H1 (cell line): ENCODE data around the gene CPHXL. TPM values are rescaled to one million over a fixed set of nuclear protein-coding genes. Genes with fewer than 3 reads are reported as not detected.

Source experiments
- CTCF ChIA-PET: fragments of 300-600 bp; sonication (Branson Sonifier 250); formaldehyde crosslinking; loops from one replicate; lab custom pipeline; 2021; ENCODE audit not compliant: partially characterized antibody; lab: Charles Lee
- POLR2A ChIA-PET: fragments of 300-600 bp; sonication (Branson Sonifier 250); formaldehyde crosslinking; loops from one replicate; lab custom pipeline; 2021; ENCODE audit warnings: inconsistent platforms; ENCODE audit not compliant: partially characterized antibody; lab: Charles Lee
- DNase-seq, 2 experiments: peaks; one replicate each; pipeline versions ENCODE4 v3.0.0 to v3.0.0-alpha.2; 2010 to 2022; ENCODE audit warnings: low spot score in 2 of 2, low read depth in 1 of 2, mixed read lengths in 1 of 2
- FAIRE-seq: peaks from 2 replicates; lab custom pipeline; 2011; peaks lifted over from hg19 to GRCh38; lab: Jason Lieb, UNC
- H2AFZ ChIP-seq: 2 replicates; pipeline ENCODE4 v1.8.1; 2012; ENCODE audit warnings: low read length, inconsistent platforms
- H2AK5ac ChIP-seq: 2 replicates; pipeline ENCODE4 v1.6.1; 2013; ENCODE audit warnings: low read depth, low read length
- H2BK120ac ChIP-seq: replicated peaks from 2 replicates; pipeline ENCODE3; 2013; ENCODE audit warnings: low read depth, low read length, inconsistent platforms
- H2BK12ac ChIP-seq: 2 replicates; pipeline ENCODE4 v1.6.1; 2013; ENCODE audit warnings: low read depth, low read length
- H2BK15ac ChIP-seq: 2 replicates; pipeline ENCODE4 v1.6.1; 2013; ENCODE audit warnings: low read length
- H2BK20ac ChIP-seq: 2 replicates; pipeline ENCODE4 v1.6.1; 2013; ENCODE audit warnings: low read length
- H2BK5ac ChIP-seq: 2 replicates; pipeline ENCODE4 v1.6.1; 2013; ENCODE audit warnings: low read depth, low read length
- H3K14ac ChIP-seq: 2 replicates; pipeline ENCODE4 v1.6.1; 2013; ENCODE audit warnings: inconsistent platforms; ENCODE audit not compliant: insufficient read length
- H3K18ac ChIP-seq: 2 replicates; pipeline ENCODE4 v1.6.1; 2013; ENCODE audit warnings: low read length; ENCODE audit errors: extremely low read depth
- H3K23ac ChIP-seq: 2 replicates; pipeline ENCODE4 v1.6.1; 2013; ENCODE audit warnings: inconsistent platforms; ENCODE audit not compliant: insufficient read length
- H3K23me2 ChIP-seq: 2 replicates; pipeline ENCODE4 v1.6.1; 2013; ENCODE audit warnings: low read depth, low read length
- H3K27ac ChIP-seq: 2 replicates; pipeline ENCODE4 v1.6.1; 2011; ENCODE audit warnings: low read depth, low read length, inconsistent platforms
- H3K27me3 ChIP-seq, 4 experiments: replicated peaks in 1 of 4; 1 replicate in 1 of 4; 2 replicates in 3 of 4; pipeline versions ENCODE4 v1.6.1 to v1.8.1; 2011 to 2013; ENCODE audit warnings: low read length in 3 of 4, mild to moderate bottlenecking in 3 of 4, inconsistent platforms in 2 of 4, mixed read lengths in 2 of 4, moderate library complexity in 1 of 4; ENCODE audit not compliant: control insufficient read depth in 3 of 4, insufficient read depth in 3 of 4; ENCODE audit errors: extremely low read depth in 1 of 4
- H3K36me3 ChIP-seq, 4 experiments: 2 replicates each; pipeline versions ENCODE4 v1.6.1 to v1.8.1; 2011 to 2013; ENCODE audit warnings: mild to moderate bottlenecking in 4 of 4, low read length in 3 of 4, moderate library complexity in 2 of 4, control low read depth in 1 of 4, inconsistent platforms in 1 of 4; ENCODE audit not compliant: insufficient read depth in 4 of 4, control insufficient read depth in 2 of 4
- H3K4ac ChIP-seq: replicated peaks from 2 replicates; pipeline ENCODE3; 2013; ENCODE audit warnings: low read length, low read depth, mixed read lengths, inconsistent platforms; ENCODE audit not compliant: insufficient read length
- H3K4me1 ChIP-seq, 4 experiments: replicated peaks in 1 of 4; 1 replicate in 1 of 4; 2 replicates in 3 of 4; pipeline versions ENCODE4 v1.6.1 to v1.8.1; 2011 to 2013; ENCODE audit warnings: low read length in 3 of 4, inconsistent platforms in 2 of 4, mixed read lengths in 1 of 4; ENCODE audit not compliant: insufficient read depth in 4 of 4, control insufficient read depth in 3 of 4
- H3K4me2 ChIP-seq, 2 experiments: 2 replicates each; pipeline versions ENCODE4 v1.6.1 to v1.8.1; 2011 to 2013; ENCODE audit warnings: low read depth in 2 of 2, low read length in 2 of 2, control low read depth in 1 of 2, inconsistent platforms in 1 of 2, mild to moderate bottlenecking in 1 of 2; ENCODE audit not compliant: insufficient read depth in 1 of 2
- H3K4me3 ChIP-seq, 4 experiments: fragments of 200-600, 300-600 bp in 1 of 4; sonication (generic), shearing (Covaris generic), sonication (Bioruptor Twin) in 1 of 4; 2 replicates each; pipeline versions ENCODE4 v1.5.1 to v1.8.1; 2011 to 2016; ENCODE audit warnings: low read length in 4 of 4, low read depth in 3 of 4, control low read depth in 2 of 4, inconsistent platforms in 2 of 4, mild to moderate bottlenecking in 2 of 4, mixed read lengths in 1 of 4, moderate library complexity in 1 of 4; ENCODE audit not compliant: insufficient read depth in 2 of 4; ENCODE audit errors: extremely low read depth in 1 of 4
- H3K56ac ChIP-seq: replicated peaks from 2 replicates; pipeline ENCODE3; 2013; ENCODE audit warnings: low read depth, mild to moderate bottlenecking, mixed read lengths, low read length, inconsistent platforms; ENCODE audit not compliant: insufficient read length
- H3K79me1 ChIP-seq: 2 replicates; pipeline ENCODE4 v1.6.1; 2013; ENCODE audit warnings: low read depth, low read length, control low read depth
- H3K79me2 ChIP-seq, 2 experiments: 2 replicates each; pipeline versions ENCODE4 v1.6.1 to v1.8.1; 2012 to 2013; ENCODE audit warnings: low read length in 2 of 2, mild to moderate bottlenecking in 2 of 2, inconsistent platforms in 1 of 2; ENCODE audit not compliant: insufficient read depth in 2 of 2, control insufficient read depth in 1 of 2
- H3K9ac ChIP-seq, 4 experiments: replicated peaks in 1 of 4; 1 replicate in 1 of 4; 2 replicates in 3 of 4; pipeline versions ENCODE4 v1.6.1 to v1.8.1; 2011 to 2013; ENCODE audit warnings: low read depth in 3 of 4, low read length in 3 of 4, control low read depth in 2 of 4, mild to moderate bottlenecking in 2 of 4, moderate library complexity in 2 of 4, inconsistent platforms in 1 of 4; ENCODE audit errors: extremely low read depth in 1 of 4
- H3K9me3 ChIP-seq, 2 experiments: 2 replicates each; pipeline versions ENCODE4 v1.6.1 to v1.8.1; 2012 to 2013; ENCODE audit warnings: mild to moderate bottlenecking in 2 of 2, moderate library complexity in 2 of 2, control low read depth in 1 of 2, inconsistent platforms in 1 of 2, low read depth in 1 of 2, low read length in 1 of 2, mixed read lengths in 1 of 2; ENCODE audit not compliant: insufficient read depth in 2 of 2
- H4K20me1 ChIP-seq, 2 experiments: replicated peaks in 1 of 2; 2 replicates each; pipeline versions ENCODE3 to v1.8.1; 2011 to 2013; ENCODE audit warnings: inconsistent platforms in 2 of 2, low read length in 2 of 2, mild to moderate bottlenecking in 1 of 2; ENCODE audit not compliant: insufficient read depth in 2 of 2, control insufficient read depth in 1 of 2
- H4K5ac ChIP-seq: 2 replicates; pipeline ENCODE4 v1.6.1; 2013; ENCODE audit warnings: low read length, low read depth, mixed read lengths, inconsistent platforms; ENCODE audit not compliant: insufficient read length
- H4K8ac ChIP-seq: 2 replicates; pipeline ENCODE4 v1.8.0; 2013; ENCODE audit warnings: mild to moderate bottlenecking, moderate library complexity, low read length, inconsistent platforms; ENCODE audit not compliant: insufficient read depth; ENCODE audit errors: extremely low read depth
- H4K91ac ChIP-seq: replicated peaks from 2 replicates; pipeline ENCODE3; 2013; ENCODE audit warnings: low read length, mixed read lengths, inconsistent platforms; ENCODE audit not compliant: insufficient read length
- CBX5 ChIP-seq: fragments of 300-800, 300-1000 bp; sonication (generic); IDR thresholded peaks from 2 replicates; pipeline ENCODE4 v1.7.1; 2016; ENCODE audit warnings: antibody characterized with exemption, low read length, low read depth
- CREB1 ChIP-seq: IDR thresholded peaks from 2 replicates; pipeline ENCODE4 v1.6.1; 2012; ENCODE audit warnings: inconsistent platforms
- CTCF ChIP-seq, 3 experiments: IDR thresholded peaks; 1 replicate in 2 of 3; 2 replicates in 1 of 3; pipeline versions ENCODE4 v1.5.1 to v1.6.1; 2011; ENCODE audit warnings: low read length in 3 of 3, mild to moderate bottlenecking in 3 of 3, inconsistent platforms in 2 of 3, low read depth in 1 of 3, moderate library complexity in 1 of 3; ENCODE audit not compliant: insufficient read depth in 1 of 3; ENCODE audit errors: control extremely low read depth in 1 of 3
- MAFK ChIP-seq: IDR thresholded peaks from 2 replicates; pipeline ENCODE4 v1.6.1; 2012; ENCODE audit warnings: low read depth, mild to moderate bottlenecking, improper control_type of control experiment, low read length
- TEAD4 ChIP-seq: IDR thresholded peaks from 2 replicates; pipeline ENCODE4 v1.6.1; 2012; ENCODE audit warnings: low read depth, low read length, inconsistent platforms, mixed read lengths
- WGBS, 2 experiments: shearing (Covaris generic) in 1 of 2; methylation state at CpG; one replicate each; pipeline versions ENCODE4 v1.1.6 to v1.1.7; 2013 to 2015; ENCODE audit warnings: low lambda C conversion rate in 2 of 2, mixed read lengths in 2 of 2, inconsistent platforms in 1 of 2, low coverage in 1 of 2, missing lambda C conversion rate in 1 of 2; ENCODE audit not compliant: insufficient replicate concordance in 2 of 2, insufficient coverage in 1 of 2, insufficient read length in 1 of 2; ENCODE audit errors: extremely low coverage in 1 of 2, missing lambda C conversion rate in 1 of 2; 5-methylcytosine and 5-hydroxymethylcytosine counted together
- polyA plus RNA-seq, 7 experiments: library from polyadenylated mRNA; depleted of rRNA in 3 of 7; stranded (reverse) in 5 of 7; unstranded in 2 of 7; fragments of >200 nt in 5 of 7; fragments of 200-250 nt in 2 of 7; gene quantifications; 1 replicate in 5 of 7; 2 replicates in 1 of 7; 4 replicates in 1 of 7; pipeline versions ENCODE4 v1.2.1 to v1.2.3, GENCODE V29; 2011 to 2013; ENCODE audit warnings: missing spikeins in 2 of 7, mixed read lengths in 2 of 7
- total RNA-seq: library from RNA; stranded (reverse); fragmentation: NEBNext Ultra II Directional; extraction: Animal tissue kit (Norgen Biotek cat#: 25700); gene quantifications from 2 replicates; pipeline ENCODE4 v1.2.1, GENCODE V29; 2021

The CPHXL gene
- total and polyA plus RNA-seq, 2 of the 8 experiments (the other 6 are each of a cell fraction or from before 2014, with no cell fraction given): not detected

DNA sequence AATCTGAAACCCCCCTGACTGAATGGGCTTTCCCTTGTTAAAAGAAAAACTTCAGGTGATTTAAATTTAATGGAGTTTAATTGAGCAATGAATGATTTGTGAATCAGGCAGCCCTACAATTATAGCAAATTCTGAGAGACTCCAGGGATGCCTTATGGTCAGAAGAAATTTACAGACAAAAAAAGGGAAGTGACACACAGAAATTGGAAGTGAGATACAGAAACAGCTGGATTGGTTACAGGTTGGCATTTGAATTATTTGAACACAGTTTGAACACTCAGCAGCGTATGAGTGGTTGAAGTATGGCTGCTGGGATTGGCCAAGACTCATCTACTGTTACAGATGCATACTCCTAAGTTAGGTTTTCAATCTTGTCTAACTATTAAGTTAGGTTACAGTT, 19.0 kb upstream of the CPHXL start:
- Histone ChIP-seq H3K23ac (no peak overlapping the region), H3K79me1 (no peaks in the 10 kb centered on the region), H2BK12ac (no peak overlapping the region), H3K9me3 (peaks cover 37 to 41% of the 10 kb centered on the region in 2 experiments), H2BK120ac (no peak overlapping the region), H3K56ac (no peak overlapping the region), H3K4me3 (no peak overlapping the region), H3K27ac (no peak overlapping the region), H3K9ac (no peak overlapping the region), H3K27me3 (no peaks in the 10 kb centered on the region), H3K4me2 (no peak overlapping the region), H3K36me3 (no peaks in the 10 kb centered on the region), H3K23me2 (no peaks in the 10 kb centered on the region), H4K20me1 (no peaks in the 10 kb centered on the region), H4K8ac (no peak overlapping the region), H3K79me2 (no peaks in the 10 kb centered on the region), H3K18ac (no peak overlapping the region), H4K5ac (no peak overlapping the region), H2BK20ac (no peak overlapping the region), H3K4me1 (no peaks in the 10 kb centered on the region), H2BK15ac (no peak overlapping the region), H4K91ac (no peak overlapping the region), H2AK5ac (no peak overlapping the region), H2BK5ac (no peak overlapping the region), H3K4ac (no peak overlapping the region), H2AFZ (no peak overlapping the region), H3K14ac (no peak overlapping the region)
- CTCF ChIA-PET: no interaction called here
- no peak for TF ChIP-seq CREB1
- TF ChIP-seq CBX5: no peak
- no peak for TF ChIP-seq CTCF (IDR thresholded peaks at IDR 0.05; ENCODE audit: control extremely low read depth in 1 of 3, insufficient read depth in 1 of 3, low read depth in 1 of 3, low read length in 3 of 3)
- TF ChIP-seq TEAD4: no peak
- no peak for TF ChIP-seq MAFK
- FAIRE-seq: no peak
- POLR2A ChIA-PET: no interaction called here
- DNase-seq: no peak
- 60% methylated on average over 1 of the region's 1 CpG; no CpG with 5 or more reads in 1 of the 2 experiments for WGBS, 2 experiments
